IMR-90 (cell line): ENCODE results near the gene NEURL2.

ENCODE experiments used
- CEBPB ChIP-seq: IDR thresholded peaks from 2 replicates; pipeline ENCODE4 v1.6.1; 2012; ENCODE audit warnings: low read depth, low read length, improper control_type of control experiment
- CHD1 ChIP-seq: IDR thresholded peaks from 2 replicates; pipeline ENCODE4 v1.6.1; 2012; ENCODE audit warnings: low read depth, low read length, improper control_type of control experiment
- FOS ChIP-seq: fragments of 150-350 bp; IDR thresholded peaks from 2 replicates; pipeline ENCODE4 v1.6.1; 2016; ENCODE audit warnings: low read depth, low read length
- MAFK ChIP-seq: IDR thresholded peaks from 2 replicates; pipeline ENCODE4 v1.6.1; 2012; ENCODE audit warnings: low read depth, low read length, improper control_type of control experiment
- MXI1 ChIP-seq: IDR thresholded peaks from 2 replicates; pipeline ENCODE4 v1.6.1; 2012; ENCODE audit warnings: low read depth, mild to moderate bottlenecking, low read length, moderate library complexity, borderline replicate concordance
- POLR2A ChIP-seq: IDR thresholded peaks from 2 replicates; pipeline ENCODE4 v1.6.1; 2012; ENCODE audit warnings: mild to moderate bottlenecking, low read depth, low read length
- RAD21 ChIP-seq: IDR thresholded peaks from 2 replicates; pipeline ENCODE4 v1.6.1; 2012; ENCODE audit warnings: low read length, improper control_type of control experiment
- RCOR1 ChIP-seq: IDR thresholded peaks from 2 replicates; pipeline ENCODE4 v1.6.1; 2012; ENCODE audit warnings: mild to moderate bottlenecking, low read length, improper control_type of control experiment; ENCODE audit not compliant: insufficient replicate concordance
- RFX5 ChIP-seq: IDR thresholded peaks from 2 replicates; pipeline ENCODE4 v1.8.0; 2012; ENCODE audit warnings: low read depth, mild to moderate bottlenecking, low read length, moderate library complexity
- SMC3 ChIP-seq: fragments of 150-350 bp; IDR thresholded peaks from 2 replicates; pipeline ENCODE4 v1.6.1; 2016; ENCODE audit warnings: low read depth, mild to moderate bottlenecking, antibody characterized with exemption, low read length, moderate library complexity
- TF ChIP-seq, protein P1 (sequence below): conservative IDR thresholded peaks from 2 replicates; pipeline ENCODE4 v1.5.1; 2012; ENCODE audit warnings: mild to moderate bottlenecking, low read depth, low read length, improper control_type of control experiment
- TF ChIP-seq, protein P2 (sequence below): fragments of 150-350 bp; IDR thresholded peaks from 2 replicates; pipeline ENCODE4 v1.6.1; 2016; ENCODE audit warnings: low read depth, mild to moderate bottlenecking, low read length, moderate library complexity, borderline replicate concordance
- TF ChIP-seq, protein P3 (sequence below): fragments of 150-350 bp; IDR thresholded peaks from 2 replicates; pipeline ENCODE4 v1.6.1; 2017; ENCODE audit warnings: mild to moderate bottlenecking, antibody characterized with exemption, low read length, low read depth

DNA sequence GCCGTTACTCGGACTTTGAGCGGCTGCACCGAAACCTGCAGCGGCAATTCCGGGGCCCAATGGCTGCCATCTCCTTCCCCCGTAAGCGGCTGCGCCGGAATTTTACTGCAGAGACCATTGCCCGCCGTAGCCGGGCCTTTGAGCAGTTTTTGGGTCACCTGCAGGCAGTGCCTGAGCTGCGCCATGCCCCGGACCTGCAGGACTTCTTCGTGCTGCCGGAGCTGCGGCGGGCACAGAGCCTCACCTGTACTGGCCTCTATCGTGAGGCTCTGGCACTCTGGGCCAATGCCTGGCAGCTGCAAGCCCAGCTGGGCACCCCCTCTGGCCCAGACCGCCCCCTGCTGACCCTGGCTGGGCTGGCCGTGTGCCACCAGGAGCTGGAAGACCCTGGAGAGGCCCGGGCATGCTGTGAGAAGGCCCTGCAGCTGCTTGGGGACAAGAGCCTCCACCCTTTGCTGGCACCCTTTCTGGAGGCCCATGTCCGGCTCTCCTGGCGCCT, 50.3 kb downstream of the NEURL2 start:
- TF ChIP-seq, protein P1, sequence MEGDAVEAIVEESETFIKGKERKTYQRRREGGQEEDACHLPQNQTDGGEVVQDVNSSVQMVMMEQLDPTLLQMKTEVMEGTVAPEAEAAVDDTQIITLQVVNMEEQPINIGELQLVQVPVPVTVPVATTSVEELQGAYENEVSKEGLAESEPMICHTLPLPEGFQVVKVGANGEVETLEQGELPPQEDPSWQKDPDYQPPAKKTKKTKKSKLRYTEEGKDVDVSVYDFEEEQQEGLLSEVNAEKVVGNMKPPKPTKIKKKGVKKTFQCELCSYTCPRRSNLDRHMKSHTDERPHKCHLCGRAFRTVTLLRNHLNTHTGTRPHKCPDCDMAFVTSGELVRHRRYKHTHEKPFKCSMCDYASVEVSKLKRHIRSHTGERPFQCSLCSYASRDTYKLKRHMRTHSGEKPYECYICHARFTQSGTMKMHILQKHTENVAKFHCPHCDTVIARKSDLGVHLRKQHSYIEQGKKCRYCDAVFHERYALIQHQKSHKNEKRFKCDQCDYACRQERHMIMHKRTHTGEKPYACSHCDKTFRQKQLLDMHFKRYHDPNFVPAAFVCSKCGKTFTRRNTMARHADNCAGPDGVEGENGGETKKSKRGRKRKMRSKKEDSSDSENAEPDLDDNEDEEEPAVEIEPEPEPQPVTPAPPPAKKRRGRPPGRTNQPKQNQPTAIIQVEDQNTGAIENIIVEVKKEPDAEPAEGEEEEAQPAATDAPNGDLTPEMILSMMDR, result no peak
- TF ChIP-seq POLR2A (no peak), FOS (no peak), SMC3 (no peak), MXI1 (no peak), RFX5 (no peak), CEBPB (no peak), MAFK (no peak), RCOR1 (no peak), CHD1 (no peak), RAD21 (no peak)
- TF ChIP-seq, protein P2, sequence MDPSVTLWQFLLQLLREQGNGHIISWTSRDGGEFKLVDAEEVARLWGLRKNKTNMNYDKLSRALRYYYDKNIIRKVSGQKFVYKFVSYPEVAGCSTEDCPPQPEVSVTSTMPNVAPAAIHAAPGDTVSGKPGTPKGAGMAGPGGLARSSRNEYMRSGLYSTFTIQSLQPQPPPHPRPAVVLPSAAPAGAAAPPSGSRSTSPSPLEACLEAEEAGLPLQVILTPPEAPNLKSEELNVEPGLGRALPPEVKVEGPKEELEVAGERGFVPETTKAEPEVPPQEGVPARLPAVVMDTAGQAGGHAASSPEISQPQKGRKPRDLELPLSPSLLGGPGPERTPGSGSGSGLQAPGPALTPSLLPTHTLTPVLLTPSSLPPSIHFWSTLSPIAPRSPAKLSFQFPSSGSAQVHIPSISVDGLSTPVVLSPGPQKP, result no peak
- TF ChIP-seq, protein P3, sequence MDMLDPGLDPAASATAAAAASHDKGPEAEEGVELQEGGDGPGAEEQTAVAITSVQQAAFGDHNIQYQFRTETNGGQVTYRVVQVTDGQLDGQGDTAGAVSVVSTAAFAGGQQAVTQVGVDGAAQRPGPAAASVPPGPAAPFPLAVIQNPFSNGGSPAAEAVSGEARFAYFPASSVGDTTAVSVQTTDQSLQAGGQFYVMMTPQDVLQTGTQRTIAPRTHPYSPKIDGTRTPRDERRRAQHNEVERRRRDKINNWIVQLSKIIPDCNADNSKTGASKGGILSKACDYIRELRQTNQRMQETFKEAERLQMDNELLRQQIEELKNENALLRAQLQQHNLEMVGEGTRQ, result no peak
